NCI-H526 treated with DMSO at 0.1 percent for 48 hours (cell line): ENCODE measurements around the gene ANHX.

ENCODE experiments used
- DNase-seq: peaks from one replicate; lab custom pipeline; 2025; lab: John Stamatoyannopoulos, UW

Gene ANHX

GRCh38 chr12:133202493-133203343 is 33.0 kb downstream of the ANHX start:
- no peak for DNase-seq

GRCh38 chr12:133201888-133202287 is 33.8 kb downstream of the ANHX start:
- no peak for DNase-seq

- DNase-seq = no peak
Observed at GRCh38 chr12:133192847-133193246, 42.8 kb downstream of the ANHX start.

GRCh38 chr12:133190176-133190575 is 45.5 kb downstream of the ANHX start:
- DNase-seq = no peak

GRCh38 chr12:133181238-133181959 is 54.3 kb downstream of the ANHX start, which contains the start of gene ZNF268:
TSS of gene ZNF268 (plus strand) at chr12:133181495. CDS start at chr12:133181998, 503 bp downstream.
- peak; percentile 81 for DNase-seq

GRCh38 chr12:133180669-133181068 is 55.0 kb downstream of the ANHX start:
- no peak for DNase-seq

GRCh38 chr12:133174901-133175300 is 60.8 kb downstream of the ANHX start:
- DNase-seq = no peak

GRCh38 chr12:133172491-133172890 is 63.2 kb downstream of the ANHX start:
- DNase-seq = no peak
